ENCODE results near the gene TJAP1. TPM values are rescaled to one million over a fixed set of nuclear protein-coding genes. Genes with fewer than 3 reads are reported as not detected.
"Not testable (repeated sequence)": the region's sequence is repeated elsewhere in the genome, so short reads cannot be mapped to it uniquely, and the experiment has no call there.

Gene TJAP1
- total RNA-seq, 1 donor from 2014 or later, result 17.6 TPM

DNA sequence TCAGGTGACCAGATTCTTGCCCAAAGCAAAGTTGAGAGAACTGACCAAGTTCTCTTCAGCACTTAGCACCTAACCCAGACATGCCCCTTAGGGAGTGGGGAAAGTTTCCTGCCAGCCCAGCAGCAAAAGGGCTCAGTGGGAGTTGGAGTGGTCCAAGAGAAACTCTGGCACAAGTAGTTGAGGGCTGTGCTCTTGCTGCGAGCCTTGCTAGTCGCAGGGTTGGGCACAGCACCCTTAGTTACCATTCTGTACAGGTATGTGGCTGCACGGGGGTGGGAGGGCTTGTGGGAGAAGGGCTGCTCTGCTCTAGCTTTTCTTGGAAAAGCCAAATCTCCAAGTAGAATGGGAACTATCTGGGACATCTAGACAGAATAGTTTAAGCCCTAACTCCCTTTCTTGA is 45.9 kb downstream of the TJAP1 start:
- DNase-seq (ENCODE audit: low spot score), result no peak

DNA sequence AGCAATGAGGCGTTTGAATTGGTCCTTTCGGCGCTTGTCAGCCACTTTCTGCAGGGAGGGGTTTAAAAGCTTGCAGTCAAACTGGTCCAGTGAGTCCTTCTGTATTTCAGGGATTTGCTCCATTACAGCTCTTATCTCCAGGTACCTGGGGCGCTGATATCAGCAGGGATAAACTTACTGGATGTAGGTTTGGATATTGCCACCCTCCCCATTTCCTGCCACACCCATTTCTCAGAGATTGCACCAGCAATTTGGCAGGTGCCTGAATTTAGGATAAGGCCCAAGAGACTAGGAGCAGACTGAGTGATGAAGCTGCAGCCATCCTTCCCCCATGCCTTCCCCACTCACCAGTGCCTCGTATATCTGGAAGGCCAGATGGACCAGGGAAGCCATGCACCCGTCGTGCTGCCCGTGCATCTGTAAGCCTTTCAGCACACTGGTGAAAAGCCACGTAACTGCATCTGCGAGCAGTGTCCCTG is 47.2 kb downstream of the TJAP1 start:
- no peak for DNase-seq (ENCODE audit: low spot score)

DNA sequence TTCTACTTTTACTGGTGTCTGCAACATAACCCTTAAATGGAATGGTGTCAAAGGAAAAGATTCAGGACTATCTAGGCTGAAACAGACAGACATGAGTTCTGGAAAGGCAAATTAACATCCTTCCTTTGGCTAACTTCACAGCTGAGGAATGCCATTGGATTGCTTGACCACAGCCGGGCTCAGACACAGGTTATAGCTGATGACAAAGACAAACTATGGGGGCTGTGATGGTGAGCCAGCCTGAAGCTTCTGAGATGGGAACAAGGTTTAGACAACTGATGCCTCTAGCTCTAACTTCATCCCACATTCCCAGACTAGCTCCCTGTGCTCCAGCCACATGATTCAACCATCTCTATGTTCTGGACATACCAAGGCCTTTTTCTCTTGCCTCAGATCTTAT is 54.8 kb downstream of the TJAP1 start:
- DNase-seq (ENCODE audit: low spot score), result no peak

DNA sequence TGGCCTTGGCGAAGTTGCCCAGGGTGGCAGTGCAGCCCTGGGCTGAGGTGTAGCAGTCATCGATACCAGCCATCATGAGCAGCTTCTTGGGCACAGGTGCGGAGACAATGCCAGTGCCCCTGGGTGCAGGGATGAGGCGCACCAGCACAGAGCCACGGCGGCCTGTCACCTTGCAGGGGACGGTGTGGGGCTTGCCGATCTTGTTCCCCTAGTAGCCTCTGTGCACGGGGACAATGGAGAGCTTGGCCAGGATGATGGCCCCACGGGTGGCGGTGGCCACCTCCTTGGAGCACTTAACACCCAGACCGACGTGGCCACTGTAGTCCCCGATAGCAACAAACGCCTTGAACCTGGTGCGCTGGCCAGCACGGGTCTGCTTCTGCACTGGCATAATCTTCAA is 61.6 kb downstream of the TJAP1 start:
- not testable (repeated sequence) for DNase-seq (ENCODE audit: low spot score)

DNA sequence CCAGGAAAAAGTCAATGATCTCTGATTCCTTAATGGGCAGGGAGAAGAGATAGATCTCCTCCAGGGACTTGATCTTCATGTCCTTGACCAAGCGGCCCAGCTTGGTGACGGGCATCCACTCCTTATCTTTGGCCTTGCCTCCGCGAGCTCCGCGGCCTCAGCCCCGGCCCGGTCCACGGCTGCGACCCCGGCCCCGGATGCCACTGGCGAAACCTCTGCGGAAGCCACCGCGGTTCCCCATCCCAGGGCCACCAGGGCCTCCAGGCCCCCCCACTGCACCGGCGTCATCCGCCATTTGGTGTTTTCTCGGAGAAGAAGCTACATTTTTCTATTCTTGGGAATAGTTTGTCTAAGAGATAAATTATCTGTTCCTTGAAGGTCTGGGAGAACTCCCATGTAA is 62.0 kb downstream of the TJAP1 start:
- not testable (repeated sequence) for DNase-seq (ENCODE audit: low spot score)

DNA sequence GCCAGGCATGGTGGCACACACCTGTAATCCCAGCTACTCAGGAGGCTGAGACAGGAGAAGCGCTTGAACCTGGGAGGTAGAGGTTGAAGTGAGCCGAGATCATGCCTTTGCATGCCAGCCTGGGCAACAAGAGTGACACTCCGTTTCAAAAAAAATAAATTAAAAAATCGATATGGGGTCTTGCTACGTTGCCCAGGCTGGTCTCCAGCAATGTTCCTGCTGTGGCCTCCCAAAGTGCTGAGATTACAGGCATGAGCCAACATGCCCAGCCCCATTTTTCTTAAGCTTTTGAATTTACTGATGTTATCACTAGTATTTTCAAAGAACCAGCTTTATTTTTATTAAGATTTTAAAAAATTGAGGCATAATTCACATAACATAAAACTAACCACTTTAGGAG is 63.1 kb downstream of the TJAP1 start:
- DNase-seq (ENCODE audit: low spot score), result no peak

DNA sequence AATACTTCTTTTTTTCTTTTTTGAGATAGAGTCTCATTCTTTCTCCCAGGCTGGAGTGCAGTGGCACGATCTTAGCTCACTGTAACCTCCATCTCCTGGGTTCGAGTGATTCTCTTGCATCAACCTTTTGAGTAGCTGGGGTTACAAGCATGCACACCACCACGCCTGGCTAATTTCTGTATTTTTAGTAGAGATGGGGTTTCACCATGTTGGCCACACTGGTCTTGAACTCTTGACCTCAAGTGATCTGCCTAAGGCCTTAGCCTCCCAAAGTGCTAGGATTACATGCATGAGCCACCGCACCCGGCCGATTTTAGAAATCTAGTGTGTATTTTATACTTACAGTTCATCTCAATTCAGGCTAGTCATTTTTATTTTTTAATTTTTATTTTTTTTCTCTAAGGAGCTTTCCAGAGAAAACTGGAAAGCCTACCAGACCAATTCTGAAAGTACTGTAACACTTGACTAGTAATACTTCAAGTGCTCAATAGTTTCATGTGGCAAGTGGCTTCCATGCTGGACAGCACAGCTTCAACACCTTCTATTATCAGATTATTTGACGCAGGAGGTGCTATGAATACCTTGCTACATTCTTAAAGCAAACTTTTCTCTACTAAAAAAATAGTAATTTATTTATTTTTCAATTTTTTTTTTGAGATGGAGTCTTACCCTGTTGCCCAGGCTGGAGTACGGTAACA is 64.6 kb downstream of the TJAP1 start:
- DNase-seq (ENCODE audit: low spot score), result no peak

DNA sequence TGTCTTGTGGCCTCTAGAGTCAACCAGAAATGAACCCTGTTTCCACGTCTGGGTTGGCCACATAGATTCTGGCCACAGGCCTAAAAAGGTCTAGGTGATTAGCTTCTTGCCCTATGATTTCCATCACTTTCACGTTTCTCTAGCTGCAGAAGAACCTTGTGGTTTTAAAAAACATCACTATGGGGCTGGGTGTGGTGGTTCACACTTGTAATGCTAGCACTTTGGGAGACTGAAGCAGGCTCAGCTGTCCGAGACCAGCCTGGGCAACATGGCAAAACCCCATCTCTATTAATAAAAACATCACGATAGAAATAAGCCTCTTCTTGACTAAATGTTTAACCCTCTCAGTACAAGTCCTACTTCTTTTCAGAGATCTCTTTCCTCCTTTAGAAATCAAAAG is 67.1 kb downstream of the TJAP1 start:
- no peak for DNase-seq (ENCODE audit: low spot score)

DNA sequence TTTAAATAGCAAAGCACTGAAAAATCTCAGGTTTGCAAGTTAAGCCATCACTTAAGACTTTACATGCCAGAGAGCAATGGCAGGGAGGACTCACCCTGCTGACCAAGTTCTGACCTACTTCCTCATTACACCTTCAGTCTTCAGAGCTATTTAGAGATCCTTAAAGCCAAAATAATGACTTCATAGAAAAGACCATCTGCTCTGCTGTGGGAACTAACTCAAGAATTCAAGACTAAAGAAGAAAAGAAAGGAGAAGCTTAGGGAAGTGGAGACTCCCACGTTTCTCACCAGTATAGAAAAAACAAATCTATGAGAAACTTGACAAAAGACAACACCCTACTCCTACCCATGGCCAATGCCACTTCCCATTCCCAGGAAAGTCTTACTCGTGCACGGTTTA is 69.9 kb downstream of the TJAP1 start:
- DNase-seq (ENCODE audit: low spot score), result no peak

Other genes with a start within 250 kb of the TJAP1 start
- gene DNPH1, start 248.1 kb upstream of the TJAP1 start, total RNA-seq (ENCODE audit: insufficient read depth, low replicate concordance), result 20.9 TPM
- gene TTBK1, start 234.1 kb upstream of the TJAP1 start, total RNA-seq (ENCODE audit: insufficient read depth, low replicate concordance), result 0.48 TPM
- not detected for gene SLC22A7, start 179.3 kb upstream of the TJAP1 start, total RNA-seq (ENCODE audit: insufficient read depth, low replicate concordance)
- 5.5 TPM for gene CRIP3, start 168.7 kb upstream of the TJAP1 start, total RNA-seq (ENCODE audit: insufficient read depth, low replicate concordance)
- gene ZNF318, start 107.9 kb upstream of the TJAP1 start, total RNA-seq (ENCODE audit: insufficient read depth, low replicate concordance), result 7.7 TPM
- gene ABCC10, start 50.0 kb upstream of the TJAP1 start, total RNA-seq (ENCODE audit: insufficient read depth, low replicate concordance), result 10.6 TPM
- gene DLK2, start 22.0 kb upstream of the TJAP1 start, total RNA-seq (ENCODE audit: insufficient read depth, low replicate concordance), result 4.8 TPM
- gene LRRC73, start 32.8 kb downstream of the TJAP1 start, total RNA-seq (ENCODE audit: insufficient read depth, low replicate concordance), result not detected
- gene YIPF3, start 39.4 kb downstream of the TJAP1 start, total RNA-seq (ENCODE audit: insufficient read depth, low replicate concordance), result 57.3 TPM
- 20.2 TPM for gene POLR1C, start 39.5 kb downstream of the TJAP1 start, total RNA-seq (ENCODE audit: insufficient read depth, low replicate concordance)
- 15.9 TPM for gene XPO5, start 98.5 kb downstream of the TJAP1 start, total RNA-seq (ENCODE audit: insufficient read depth, low replicate concordance)
- 19.3 TPM for gene POLH, start 98.6 kb downstream of the TJAP1 start, total RNA-seq (ENCODE audit: insufficient read depth, low replicate concordance)
- 19.3 TPM for gene GTPBP2, start 151.7 kb downstream of the TJAP1 start, total RNA-seq (ENCODE audit: insufficient read depth, low replicate concordance)
- gene MAD2L1BP, start 158.3 kb downstream of the TJAP1 start, total RNA-seq (ENCODE audit: insufficient read depth, low replicate concordance), result 17.3 TPM
- 0.48 TPM for gene RSPH9, start 167.5 kb downstream of the TJAP1 start, total RNA-seq (ENCODE audit: insufficient read depth, low replicate concordance)
- 23.1 TPM for gene MRPS18A, start 210.2 kb downstream of the TJAP1 start, total RNA-seq (ENCODE audit: insufficient read depth, low replicate concordance)

All from umbilical cord (tissue), 2 donors.